DMS79 (cell line): ENCODE data around the gene NRXN2.

Experiments
- DNase-seq: peaks from one replicate; lab custom pipeline; 2025; lab: John Stamatoyannopoulos, UW

Gene NRXN2

DNA sequence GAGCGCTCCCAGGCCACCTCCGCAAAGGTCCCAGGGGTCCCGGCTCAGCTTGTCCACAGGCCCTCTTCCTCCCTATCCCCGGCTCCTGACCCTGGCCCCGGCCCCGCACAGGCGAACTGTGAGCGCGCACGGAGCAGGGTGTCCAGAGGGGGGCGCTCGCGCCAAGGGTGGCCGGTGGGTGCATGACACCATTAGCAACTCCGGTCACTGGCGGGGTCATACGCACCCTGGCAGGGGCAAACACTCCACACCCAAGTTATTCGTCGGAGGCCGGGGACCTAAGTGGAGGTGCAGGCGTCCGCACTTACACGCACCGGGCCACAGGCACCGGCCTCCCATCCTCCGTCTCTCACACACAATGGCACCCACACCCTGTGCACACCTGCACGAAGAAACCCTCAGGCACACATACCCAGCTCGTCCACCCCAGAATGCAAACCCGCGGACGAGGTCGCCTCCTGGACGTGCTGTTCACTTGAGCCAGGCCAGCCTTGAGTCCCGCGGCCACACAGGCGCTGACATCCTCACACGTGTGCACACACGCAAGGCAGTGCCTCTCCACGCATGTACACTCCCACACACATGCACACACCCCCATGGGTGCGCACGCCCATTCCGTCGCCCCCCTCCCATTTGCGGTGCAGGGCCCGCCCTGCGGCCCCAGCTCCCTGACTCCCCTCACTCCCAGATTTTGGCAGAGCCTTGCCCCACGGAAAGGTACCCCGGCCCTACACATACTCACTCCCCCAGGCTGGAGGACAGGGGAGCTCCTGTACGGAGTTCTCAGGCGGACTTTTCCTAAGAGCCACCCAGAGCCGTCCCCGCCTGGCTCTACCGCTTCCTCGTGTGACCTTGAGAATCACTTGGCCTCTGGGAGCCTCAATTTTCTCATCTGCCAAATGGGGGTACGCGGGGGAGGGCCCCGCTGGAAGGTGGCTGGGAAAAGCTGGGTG lies 20.9 kb upstream of the NRXN2 start, which contains the start of gene RASGRP2:
TSS of gene RASGRP2 (minus strand) at position 552 of the 953 bp plus-strand sequence. CDS start 1,276 bp downstream, outside the sequence.
- no peak for DNase-seq

GRCh38 chr11:64742889-64743590 lies 20.0 kb upstream of the NRXN2 start:
- DNase-seq = no peak

DNA sequence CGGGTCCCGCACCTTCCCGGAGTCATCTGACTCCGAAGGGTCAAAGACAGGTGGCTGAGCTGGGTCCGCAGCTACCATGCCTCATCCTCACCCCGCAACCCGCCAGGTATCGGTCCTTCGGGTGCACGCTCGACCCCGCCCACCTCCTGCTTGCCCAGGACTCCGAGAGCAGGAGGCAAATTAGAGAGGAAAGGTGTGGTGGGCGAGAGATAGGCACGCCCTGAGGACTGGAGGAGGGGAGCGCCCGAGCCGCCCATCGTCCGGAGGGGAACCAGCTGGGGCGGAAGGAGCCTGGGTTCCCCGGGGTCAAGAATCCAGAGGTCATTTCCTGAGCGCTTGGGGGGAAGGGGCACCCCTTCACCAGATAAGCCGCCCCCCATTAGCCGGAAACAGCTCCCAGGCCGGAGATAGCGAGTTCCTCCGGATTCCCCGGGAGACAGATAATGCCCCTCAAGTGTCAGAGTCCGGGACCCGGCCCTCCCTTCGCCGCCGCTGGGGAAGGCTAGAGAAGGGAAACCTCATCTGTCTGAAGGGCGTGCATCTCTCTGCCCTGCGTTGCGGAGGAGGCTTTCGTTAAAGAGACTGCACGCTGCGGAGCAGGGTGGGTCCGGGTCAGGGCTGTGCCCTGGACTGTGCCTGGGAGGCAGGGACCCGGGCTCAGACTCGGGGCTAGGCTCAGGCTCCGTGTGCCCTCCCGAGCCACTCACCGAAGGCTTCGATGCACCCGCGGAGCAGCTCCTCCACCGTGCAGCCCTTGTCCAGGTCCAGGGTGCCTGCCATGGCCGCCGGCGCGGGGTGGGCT lies 19.3 kb upstream of the NRXN2 start:
- DNase-seq = no peak

DNA sequence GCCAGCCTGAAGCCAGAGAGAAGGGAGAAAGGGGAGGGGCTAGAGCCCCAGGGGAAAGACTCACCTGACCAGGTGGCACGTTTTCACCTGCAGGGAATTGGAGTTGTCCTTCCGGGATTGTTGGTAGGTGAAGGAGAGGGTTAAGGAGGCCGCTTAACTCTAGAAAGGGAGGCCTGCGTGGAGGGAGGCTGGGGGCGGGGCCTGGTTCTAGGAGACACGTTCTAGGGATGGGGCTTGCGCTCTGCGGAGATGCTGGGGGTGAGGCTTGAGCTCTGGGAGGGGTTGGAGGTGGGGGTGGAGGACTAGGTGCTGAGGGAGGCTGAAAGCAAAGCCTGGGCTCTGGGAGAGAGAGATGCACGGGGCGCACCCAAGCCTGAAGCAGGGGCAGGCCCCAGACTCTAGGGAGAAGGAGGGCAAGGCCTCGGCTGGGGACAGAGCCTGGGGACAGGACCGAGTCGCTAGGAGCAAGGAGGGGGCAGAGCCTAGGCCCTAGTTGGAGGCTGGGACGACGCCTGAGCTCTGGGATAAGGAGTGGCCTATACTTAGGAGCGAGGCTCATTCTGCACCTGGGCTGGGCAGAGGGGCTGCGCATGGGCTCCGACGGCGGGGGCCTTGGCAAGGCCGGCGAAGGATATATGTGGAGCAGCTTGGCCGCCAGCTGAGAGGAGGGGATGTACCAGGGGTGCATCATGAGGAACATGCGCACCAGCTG lies 18.5 kb upstream of the NRXN2 start:
- DNase-seq = no peak

- no peak for DNase-seq
Observed at GRCh38 chr11:64739871-64740270, 16.9 kb upstream of the NRXN2 start.

- no peak for DNase-seq
Observed at GRCh38 chr11:64736654-64737053, 13.7 kb upstream of the NRXN2 start.

GRCh38 chr11:64735725-64736259 lies 12.8 kb upstream of the NRXN2 start:
- no peak for DNase-seq

- DNase-seq = no peak
Observed at GRCh38 chr11:64734811-64735724, 12.1 kb upstream of the NRXN2 start.

- no peak for DNase-seq
Observed at GRCh38 chr11:64731601-64732000, 8.6 kb upstream of the NRXN2 start.

DNA sequence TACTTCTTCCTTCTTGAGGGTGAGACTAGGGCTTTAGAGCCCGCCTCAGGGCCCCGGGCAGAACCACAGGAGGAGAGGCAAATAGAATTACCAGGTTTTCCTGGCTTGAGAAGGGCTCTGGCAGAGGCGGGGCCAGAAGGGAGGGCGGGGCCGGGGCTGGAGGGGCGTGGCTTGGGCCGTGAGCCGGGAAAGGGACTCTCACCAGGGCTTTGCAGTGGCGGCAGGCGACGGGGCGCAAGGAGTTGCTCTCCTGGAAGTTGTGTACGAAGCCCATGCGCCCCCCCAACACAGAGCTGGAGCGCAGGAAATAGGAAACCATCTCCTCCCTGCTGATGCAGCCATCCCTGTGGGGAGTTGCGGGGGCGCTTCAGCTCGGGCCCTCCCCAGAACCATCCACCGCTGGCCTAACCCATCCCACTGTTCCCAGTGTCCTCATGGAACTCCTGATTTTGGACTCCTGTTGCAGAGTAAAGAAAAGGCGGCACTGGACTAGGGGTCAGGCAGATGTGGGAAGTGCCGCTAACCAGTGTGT lies 6.9 kb upstream of the NRXN2 start:
- no peak for DNase-seq

DNA sequence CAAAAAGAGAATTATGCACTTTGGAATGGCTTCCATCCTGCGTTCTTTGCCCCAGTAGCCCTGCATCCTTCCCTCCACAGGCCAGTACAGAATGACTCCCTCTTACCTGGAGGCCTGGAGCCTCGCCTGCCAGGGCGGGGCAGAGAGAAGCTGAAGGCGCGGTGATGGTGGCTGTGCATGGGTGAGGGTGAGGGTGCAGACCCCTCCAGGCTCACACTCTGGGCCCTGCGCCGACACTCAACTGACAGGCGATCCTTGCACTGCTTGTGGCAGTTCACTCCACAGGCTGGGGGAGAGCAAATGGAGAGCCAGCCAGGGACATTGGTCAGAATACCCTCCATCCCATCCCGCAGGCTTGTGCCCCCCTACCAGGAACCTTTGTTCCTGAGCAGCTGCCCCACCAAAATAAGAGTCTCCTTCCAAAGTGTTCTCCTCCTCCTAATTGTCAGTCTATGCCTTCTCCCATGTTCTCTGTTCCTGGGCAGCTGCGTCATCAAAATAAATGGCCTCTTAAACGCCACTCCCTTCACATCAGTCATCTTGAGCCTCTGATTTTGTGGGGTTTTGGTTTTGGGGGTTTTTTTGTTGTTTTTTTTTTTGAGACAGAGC lies 5.9 kb upstream of the NRXN2 start:
- no peak for DNase-seq

GRCh38 chr11:64726867-64727530 lies 4.0 kb upstream of the NRXN2 start:
- no peak for DNase-seq

DNA sequence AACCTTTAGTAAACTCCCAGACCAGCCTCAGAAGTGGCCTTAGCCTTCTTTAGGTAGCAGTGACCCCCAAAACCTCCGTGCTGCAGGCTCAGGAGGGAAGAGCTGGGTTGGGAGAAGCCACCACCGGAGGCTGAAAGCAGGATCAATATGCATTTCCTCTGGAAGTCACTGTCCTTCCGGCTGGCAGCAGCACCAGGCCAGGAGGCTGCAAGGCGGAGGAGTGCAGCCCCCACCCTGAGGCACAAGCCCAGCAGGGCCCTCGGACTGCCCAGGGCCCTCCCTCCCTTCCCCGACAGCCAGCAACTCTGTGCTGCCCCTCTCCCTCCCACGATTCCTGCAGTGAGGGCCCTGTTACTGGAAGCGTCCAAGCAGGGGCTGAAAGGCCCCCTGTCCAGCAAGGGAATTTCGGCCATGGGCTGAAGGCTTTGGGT lies 3.2 kb upstream of the NRXN2 start:
- DNase-seq = no peak

- no peak for DNase-seq
Observed at GRCh38 chr11:64724863-64725532, 2.0 kb upstream of the NRXN2 start.

GRCh38 chr11:64723907-64724862 lies 1.2 kb upstream of the NRXN2 start:
- DNase-seq = no peak

DNA sequence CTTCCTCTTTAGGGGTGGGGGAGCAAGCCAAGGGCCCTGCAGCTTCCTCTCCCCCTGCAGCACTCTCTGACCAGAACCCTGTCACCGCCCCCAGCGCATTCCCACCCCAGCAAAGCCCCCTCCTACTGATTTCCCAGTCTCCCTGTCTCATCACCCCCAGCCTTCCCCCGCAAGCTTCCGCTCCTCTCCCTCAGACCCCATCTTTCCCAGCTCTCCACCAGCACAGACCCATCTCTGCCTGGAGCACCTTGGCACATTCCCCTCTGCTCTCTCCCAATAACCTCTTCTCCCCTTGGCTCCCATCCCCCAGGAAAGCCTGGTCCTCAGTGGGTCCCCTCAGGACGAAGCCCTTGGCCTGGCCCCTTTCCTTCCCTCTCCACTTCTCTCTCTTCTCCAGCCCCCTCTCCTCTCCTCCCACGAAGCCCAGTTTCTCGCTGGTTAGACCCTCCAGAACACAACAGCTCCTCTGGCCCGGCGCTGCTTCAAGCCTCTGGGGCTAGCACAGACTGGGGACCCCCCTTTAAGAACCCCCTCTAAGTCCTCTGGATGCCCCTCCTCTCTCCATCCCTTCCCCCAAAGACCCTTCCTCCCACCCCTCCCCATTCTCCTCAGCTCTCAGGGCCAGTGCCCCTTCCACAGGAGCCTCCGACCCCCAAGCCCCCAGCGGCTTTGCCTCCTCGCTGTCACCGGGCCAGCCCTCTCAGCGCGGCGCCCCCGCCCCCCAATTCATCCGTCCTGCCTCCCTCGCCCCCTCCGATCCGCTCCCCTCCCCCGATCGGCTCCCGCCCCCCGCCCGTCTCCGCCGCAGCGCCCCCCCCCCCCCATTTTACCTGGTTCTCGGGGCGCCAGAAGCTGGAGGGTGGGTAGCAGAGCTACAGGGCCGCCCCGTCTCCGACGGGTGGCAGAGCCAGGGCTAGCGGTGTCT lies 594 bp downstream of the NRXN2 start:
- DNase-seq = no peak
